Measurements from ENCODE around the gene PRRC2B.
"Not testable (repeated sequence)": the region's sequence is repeated elsewhere in the genome, so short reads cannot be mapped to it uniquely, and the experiment has no call there.

PRRC2B gene

DNA sequence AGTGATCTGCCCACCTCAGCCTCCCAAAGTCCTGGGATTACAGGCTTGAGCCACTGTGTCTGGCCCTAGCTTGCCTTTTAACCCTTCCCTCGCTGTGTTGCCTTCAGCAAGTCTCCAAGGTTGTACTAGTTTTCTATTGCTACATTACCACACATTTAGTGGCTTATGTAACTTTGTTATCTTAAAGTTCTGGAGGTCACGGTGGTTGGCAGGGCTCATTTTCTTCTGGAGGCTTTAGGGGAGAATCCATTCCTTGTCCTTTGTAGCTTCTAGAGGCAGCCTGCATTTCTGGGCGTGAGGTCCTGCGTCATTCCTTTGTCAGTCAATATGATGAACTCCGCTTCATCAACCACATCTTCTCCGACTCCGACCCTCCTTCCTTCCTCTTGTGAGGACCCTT lies 2.9 kb upstream of the PRRC2B start:
- Histone ChIP-seq H3K27me3 (ENCODE audit: low read depth, low read length) (no peaks in the 10 kb centered on the region), H3K36me3 (ENCODE audit: control insufficient read depth in 1 of 2, insufficient read depth in 2 of 2, low read length in 2 of 2) (peaks cover 0 to 5% of the 10 kb centered on the region in 2 donors), H3K27ac (ENCODE audit: low read length) (no peak overlapping the region), H3K4me3 (ENCODE audit: low read depth in 1 of 2, low read length in 2 of 2) (no peak overlapping the region), H3K9me3 (ENCODE audit: control insufficient read depth in 1 of 2, low read length in 2 of 2) (no peaks in the 10 kb centered on the region), H3K4me1 (ENCODE audit: control insufficient read depth in 1 of 2, insufficient read depth in 2 of 2, low read length in 2 of 2) (peaks cover 6 to 10% of the 10 kb centered on the region in 2 donors)

DNA sequence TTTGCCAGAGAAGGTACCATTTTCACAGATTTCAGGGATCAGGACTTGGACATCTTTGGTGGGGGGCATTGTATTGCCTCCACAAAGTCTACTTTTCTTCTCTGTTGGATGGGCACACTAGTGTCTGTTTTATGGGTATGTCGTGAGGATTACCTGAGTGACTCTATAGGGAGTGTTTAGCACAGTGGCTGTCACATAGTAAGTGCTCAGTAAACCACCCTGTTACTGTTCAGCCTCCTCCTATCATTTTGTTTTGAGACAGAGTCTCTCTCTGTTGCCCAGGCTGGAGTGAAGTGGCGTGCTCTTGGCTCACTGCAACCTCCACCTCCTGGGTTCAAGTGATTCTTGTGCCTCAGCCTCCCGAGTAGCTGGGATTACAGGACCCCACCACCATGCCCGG lies 2.4 kb upstream of the PRRC2B start:
- peaks cover 0 to 5% of the 10 kb centered on the region in 2 donors for H3K36me3 ChIP-seq (ENCODE audit: control insufficient read depth in 1 of 2, insufficient read depth in 2 of 2, low read length in 2 of 2)
- H3K9me3 ChIP-seq (ENCODE audit: control insufficient read depth in 1 of 2, low read length in 2 of 2), result no peaks in the 10 kb centered on the region
- H3K27me3 ChIP-seq (ENCODE audit: low read depth, low read length), result no peaks in the 10 kb centered on the region
- H3K27ac ChIP-seq (ENCODE audit: low read length), result no peak overlapping the region
- H3K4me3 ChIP-seq (ENCODE audit: low read depth in 1 of 2, low read length in 2 of 2), result no peak overlapping the region
- peaks cover 8 to 14% of the 10 kb centered on the region in 2 donors for H3K4me1 ChIP-seq (ENCODE audit: control insufficient read depth in 1 of 2, insufficient read depth in 2 of 2, low read length in 2 of 2)

DNA sequence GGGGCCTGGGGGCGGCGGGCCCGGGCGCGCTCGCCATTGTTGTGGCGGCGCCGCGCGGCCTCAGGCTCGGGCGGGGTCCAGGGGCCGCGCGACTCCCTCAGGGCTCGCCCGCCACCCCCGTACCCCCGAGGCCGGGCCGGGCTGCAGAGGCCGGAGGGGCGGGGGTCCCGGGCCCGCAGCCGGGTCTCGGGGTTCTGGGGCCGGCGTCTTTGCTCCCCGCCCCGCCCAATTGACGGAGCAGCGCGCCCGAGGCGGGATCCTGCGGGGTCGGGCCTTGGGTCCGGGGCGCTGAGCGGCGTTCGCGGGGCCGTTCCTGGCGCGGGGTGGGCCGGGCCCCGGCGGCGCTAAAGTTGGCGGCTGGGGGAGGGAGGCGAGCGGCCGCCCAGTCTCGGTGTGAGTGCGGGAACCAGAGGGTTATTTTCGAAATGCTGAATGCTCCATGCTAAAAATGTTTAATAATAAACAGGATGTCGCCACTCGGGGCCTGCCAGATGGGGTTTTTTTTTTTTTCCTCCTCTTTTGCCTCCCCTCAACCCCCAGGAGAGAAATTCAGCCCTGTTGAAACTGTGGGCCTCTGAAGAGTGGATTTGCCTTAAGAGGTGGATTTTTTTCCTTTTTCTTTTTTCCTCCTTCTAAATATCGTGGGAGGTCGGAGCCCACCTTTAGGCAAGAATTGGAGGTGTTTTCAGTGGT lies 724 bp downstream of the PRRC2B start:
- Histone ChIP-seq H3K4me1 (ENCODE audit: control insufficient read depth in 1 of 2, insufficient read depth in 2 of 2, low read length in 2 of 2) (peaks cover 26 to 38% of the 10 kb centered on the region in 2 donors), H3K27ac (ENCODE audit: low read length) (peak overlapping the region; percentile 94), H3K9me3 (ENCODE audit: control insufficient read depth in 1 of 2, low read length in 2 of 2) (no peaks in the 10 kb centered on the region), H3K36me3 (ENCODE audit: control insufficient read depth in 1 of 2, insufficient read depth in 2 of 2, low read length in 2 of 2) (peaks cover 0 to 5% of the 10 kb centered on the region in 2 donors), H3K4me3 (ENCODE audit: low read depth in 1 of 2, low read length in 2 of 2) (peak overlapping the region; percentile 69 to 71), H3K27me3 (ENCODE audit: low read depth, low read length) (no peaks in the 10 kb centered on the region)

DNA sequence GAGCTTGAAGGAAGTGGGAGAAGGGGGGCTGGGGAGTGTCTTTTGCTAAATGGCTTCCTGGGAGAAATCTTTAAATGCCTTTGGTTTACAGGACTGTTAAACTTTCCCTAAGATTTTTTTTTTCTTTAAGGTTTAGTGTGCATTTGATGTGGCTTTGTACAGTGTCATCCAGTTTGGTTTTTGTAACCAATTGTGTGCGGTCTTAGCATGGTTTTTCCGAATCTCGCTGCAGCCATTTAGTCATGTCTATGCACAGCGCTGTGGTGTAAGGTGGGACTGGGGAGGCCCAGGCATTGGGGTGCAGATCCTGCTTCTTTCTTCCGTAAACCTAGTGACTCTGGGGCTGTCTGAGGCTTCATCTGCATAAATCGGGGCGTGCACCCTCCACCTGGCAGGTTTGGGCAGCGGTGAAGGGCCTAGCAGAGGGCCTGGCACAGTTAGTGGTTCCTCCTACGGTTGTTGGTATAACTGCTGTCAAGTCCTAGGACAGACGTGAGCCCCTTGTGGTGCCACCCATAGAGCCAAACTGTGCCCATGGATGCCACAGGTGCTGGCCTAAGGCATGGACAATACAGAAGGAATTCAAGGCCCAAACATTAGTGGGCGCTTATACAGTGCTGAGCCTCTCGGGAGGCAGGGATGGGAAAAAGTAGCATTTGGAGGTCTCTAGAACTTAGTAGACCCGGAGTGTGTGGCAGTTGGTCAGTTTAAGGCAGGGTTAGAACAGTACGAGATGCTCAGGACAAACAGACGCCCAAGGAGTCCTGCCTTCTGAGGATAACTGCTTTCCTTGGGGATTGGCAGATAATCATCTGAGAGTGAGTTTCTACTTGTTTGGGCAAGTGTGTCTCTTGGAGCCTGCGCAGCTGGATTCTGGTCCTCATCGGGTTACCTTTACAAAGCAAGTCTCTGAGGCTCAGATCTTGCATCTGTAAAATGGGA lies 1.5 kb downstream of the PRRC2B start:
- peaks cover 0 to 5% of the 10 kb centered on the region in 2 donors for H3K36me3 ChIP-seq (ENCODE audit: control insufficient read depth in 1 of 2, insufficient read depth in 2 of 2, low read length in 2 of 2)
- peaks cover 26 to 38% of the 10 kb centered on the region in 2 donors for H3K4me1 ChIP-seq (ENCODE audit: control insufficient read depth in 1 of 2, insufficient read depth in 2 of 2, low read length in 2 of 2)
- H3K27ac ChIP-seq (ENCODE audit: low read length), result peak overlapping the region; percentile 94
- H3K4me3 ChIP-seq (ENCODE audit: low read depth in 1 of 2, low read length in 2 of 2), result peak overlapping the region; percentile 69 to 71
- no peaks in the 10 kb centered on the region for H3K27me3 ChIP-seq (ENCODE audit: low read depth, low read length)
- H3K9me3 ChIP-seq (ENCODE audit: control insufficient read depth in 1 of 2, low read length in 2 of 2), result no peaks in the 10 kb centered on the region

DNA sequence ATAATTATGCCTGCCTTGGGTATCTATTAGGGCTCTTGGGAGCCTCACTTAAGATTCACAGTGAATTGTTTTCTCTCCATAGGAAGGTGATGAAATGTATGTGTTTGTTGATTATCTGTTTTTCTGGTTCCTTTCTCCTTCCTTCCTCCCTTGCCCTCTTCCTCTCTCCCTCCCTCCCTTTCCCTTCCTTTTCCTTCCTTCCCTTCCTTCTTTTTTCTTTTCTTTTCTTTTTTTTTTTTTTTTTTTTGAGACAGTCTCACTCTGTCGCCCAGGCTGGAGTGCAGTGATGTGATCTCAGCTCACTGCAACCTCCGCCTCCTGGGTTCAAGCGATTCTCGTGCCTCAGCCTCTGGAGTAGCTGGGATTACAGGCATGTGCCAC lies 2.2 kb downstream of the PRRC2B start:
- Histone ChIP-seq H3K4me3 (ENCODE audit: low read depth in 1 of 2, low read length in 2 of 2) (peak overlapping the region; percentile 69 to 71), H3K4me1 (ENCODE audit: control insufficient read depth in 1 of 2, insufficient read depth in 2 of 2, low read length in 2 of 2) (peaks cover 26 to 38% of the 10 kb centered on the region in 2 donors), H3K27ac (ENCODE audit: low read length) (peak overlapping the region; percentile 94)
- not testable (repeated sequence) for H3K27me3 ChIP-seq (ENCODE audit: low read depth, low read length); H3K9me3 ChIP-seq (ENCODE audit: control insufficient read depth in 1 of 2, low read length in 2 of 2); H3K36me3 ChIP-seq (ENCODE audit: control insufficient read depth in 1 of 2, insufficient read depth in 2 of 2, low read length in 2 of 2)

DNA sequence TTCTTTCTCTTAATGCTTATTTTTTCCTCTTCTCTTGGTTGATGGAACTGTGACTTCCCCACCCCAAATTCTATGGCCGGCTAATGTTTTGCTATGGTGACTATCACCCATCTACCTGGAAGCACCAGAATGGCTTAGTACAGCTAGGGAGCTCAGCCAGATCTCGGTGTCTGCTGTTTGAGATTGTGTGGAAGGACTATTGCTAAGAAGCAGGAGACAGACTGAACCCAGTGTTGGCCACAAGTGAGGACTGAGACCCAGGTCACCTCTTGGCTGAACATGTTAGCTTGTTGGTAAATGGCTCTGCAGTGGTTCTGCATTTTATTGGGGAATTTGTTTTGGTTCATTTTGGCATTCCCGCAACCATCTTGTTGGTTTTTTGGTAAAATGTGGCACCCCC lies 2.7 kb downstream of the PRRC2B start:
- Histone ChIP-seq H3K36me3 (ENCODE audit: control insufficient read depth in 1 of 2, insufficient read depth in 2 of 2, low read length in 2 of 2) (peaks cover 0 to 5% of the 10 kb centered on the region in 2 donors), H3K27ac (ENCODE audit: low read length) (peak overlapping the region; percentile 87), H3K4me3 (ENCODE audit: low read depth in 1 of 2, low read length in 2 of 2) (peak overlapping the region; percentile 42), H3K9me3 (ENCODE audit: control insufficient read depth in 1 of 2, low read length in 2 of 2) (no peaks in the 10 kb centered on the region), H3K27me3 (ENCODE audit: low read depth, low read length) (no peaks in the 10 kb centered on the region), H3K4me1 (ENCODE audit: control insufficient read depth in 1 of 2, insufficient read depth in 2 of 2, low read length in 2 of 2) (peaks cover 26 to 38% of the 10 kb centered on the region in 2 donors)

DNA sequence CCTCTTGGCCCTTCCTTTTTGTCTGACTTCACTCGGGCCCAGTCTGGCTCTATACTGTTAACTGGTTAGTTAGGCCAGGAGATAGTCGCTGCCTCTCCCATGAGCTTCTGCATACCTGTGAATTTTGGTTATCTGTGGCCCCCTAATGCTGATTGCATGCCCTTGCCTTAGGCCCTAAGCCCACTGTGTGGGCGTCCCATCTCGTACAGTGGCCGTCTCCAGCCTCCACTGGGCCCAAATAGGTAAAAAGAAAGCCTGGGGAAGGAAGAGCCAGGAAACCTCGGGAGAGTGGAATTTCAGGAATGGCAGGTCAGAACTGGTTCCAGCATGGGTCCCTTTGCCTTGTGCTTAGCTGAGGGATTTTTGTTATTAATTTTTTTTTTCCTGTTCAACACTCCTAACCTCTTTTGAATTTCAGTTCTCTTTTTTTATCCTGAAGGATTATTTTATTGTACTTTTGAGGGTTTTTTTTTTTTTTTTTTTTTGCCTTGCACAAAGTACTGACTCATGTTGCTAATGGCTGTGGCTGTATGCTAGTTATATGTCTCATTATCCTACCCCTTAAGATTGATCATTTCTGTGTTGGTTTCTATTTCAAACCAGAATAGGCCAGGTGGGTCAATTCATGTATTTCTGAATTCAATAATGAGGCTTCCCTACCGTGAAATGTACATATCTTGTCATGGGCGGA lies 3.4 kb downstream of the PRRC2B start:
- Histone ChIP-seq H3K27me3 (ENCODE audit: low read depth, low read length) (no peaks in the 10 kb centered on the region), H3K36me3 (ENCODE audit: control insufficient read depth in 1 of 2, insufficient read depth in 2 of 2, low read length in 2 of 2) (peaks cover 0 to 6% of the 10 kb centered on the region in 2 donors), H3K4me1 (ENCODE audit: control insufficient read depth in 1 of 2, insufficient read depth in 2 of 2, low read length in 2 of 2) (peaks cover 29 to 41% of the 10 kb centered on the region in 2 donors), H3K4me3 (ENCODE audit: low read depth in 1 of 2, low read length in 2 of 2) (peak overlapping the region; percentile 42), H3K27ac (ENCODE audit: low read length) (peak overlapping the region; percentile 87), H3K9me3 (ENCODE audit: control insufficient read depth in 1 of 2, low read length in 2 of 2) (no peaks in the 10 kb centered on the region)

DNA sequence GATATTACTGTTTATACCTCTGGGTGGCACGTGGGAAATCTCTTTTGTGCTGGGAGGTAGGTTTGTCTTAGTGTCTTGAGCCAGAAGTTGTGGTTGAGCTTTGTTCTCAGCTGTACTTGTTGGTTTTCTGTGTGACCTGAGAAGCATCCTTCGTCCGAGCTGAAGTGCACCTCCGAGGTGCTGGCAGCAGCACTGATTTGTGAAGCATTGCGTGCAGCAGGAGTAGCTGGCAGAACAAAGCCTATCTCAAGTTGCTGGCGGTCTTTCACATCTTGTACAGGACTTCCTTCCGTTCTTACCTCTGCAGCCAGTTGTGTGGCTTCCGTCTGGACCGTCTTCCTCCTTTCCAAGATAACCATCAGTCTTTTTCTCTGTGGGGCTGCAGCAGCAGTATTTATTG lies 4.3 kb downstream of the PRRC2B start:
- peaks cover 31 to 44% of the 10 kb centered on the region in 2 donors for H3K4me1 ChIP-seq (ENCODE audit: control insufficient read depth in 1 of 2, insufficient read depth in 2 of 2, low read length in 2 of 2)
- H3K9me3 ChIP-seq (ENCODE audit: control insufficient read depth in 1 of 2, low read length in 2 of 2), result no peaks in the 10 kb centered on the region
- H3K36me3 ChIP-seq (ENCODE audit: control insufficient read depth in 1 of 2, insufficient read depth in 2 of 2, low read length in 2 of 2), result peaks cover 0 to 8% of the 10 kb centered on the region in 2 donors
- H3K4me3 ChIP-seq (ENCODE audit: low read depth in 1 of 2, low read length in 2 of 2), result peak overlapping the region; percentile 2 to 16
- H3K27me3 ChIP-seq (ENCODE audit: low read depth, low read length), result no peaks in the 10 kb centered on the region
- H3K27ac ChIP-seq (ENCODE audit: low read length), result peak overlapping the region; percentile 87

DNA sequence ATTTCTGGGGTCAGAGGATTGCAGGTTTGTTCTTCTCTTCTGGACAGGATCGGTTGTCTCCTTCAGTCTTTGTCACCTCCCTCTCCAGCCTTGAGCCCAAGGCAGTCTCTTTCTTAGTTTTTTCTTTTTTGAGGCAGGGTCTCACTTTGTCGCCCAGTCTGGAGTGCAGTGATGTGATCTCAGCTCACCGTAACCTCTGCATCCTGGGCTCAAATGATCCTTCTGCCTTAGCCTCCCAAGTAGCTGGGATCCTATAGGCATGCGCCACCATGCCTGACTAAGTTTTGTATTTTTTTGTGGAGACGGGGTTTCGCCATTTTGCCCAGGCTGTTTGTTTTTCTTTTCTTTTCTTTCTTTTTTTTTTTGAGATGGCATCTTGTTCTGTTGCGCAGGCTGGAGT lies 6.1 kb downstream of the PRRC2B start:
- Histone ChIP-seq H3K36me3 (ENCODE audit: control insufficient read depth in 1 of 2, insufficient read depth in 2 of 2, low read length in 2 of 2) (peaks cover 0 to 5% of the 10 kb centered on the region in 2 donors), H3K4me1 (ENCODE audit: control insufficient read depth in 1 of 2, insufficient read depth in 2 of 2, low read length in 2 of 2) (peaks cover 38 to 61% of the 10 kb centered on the region in 2 donors), H3K4me3 (ENCODE audit: low read depth in 1 of 2, low read length in 2 of 2) (no peak overlapping the region), H3K27me3 (ENCODE audit: low read depth, low read length) (no peaks in the 10 kb centered on the region), H3K9me3 (ENCODE audit: control insufficient read depth in 1 of 2, low read length in 2 of 2) (no peaks in the 10 kb centered on the region), H3K27ac (ENCODE audit: low read length) (no peak overlapping the region)

DNA sequence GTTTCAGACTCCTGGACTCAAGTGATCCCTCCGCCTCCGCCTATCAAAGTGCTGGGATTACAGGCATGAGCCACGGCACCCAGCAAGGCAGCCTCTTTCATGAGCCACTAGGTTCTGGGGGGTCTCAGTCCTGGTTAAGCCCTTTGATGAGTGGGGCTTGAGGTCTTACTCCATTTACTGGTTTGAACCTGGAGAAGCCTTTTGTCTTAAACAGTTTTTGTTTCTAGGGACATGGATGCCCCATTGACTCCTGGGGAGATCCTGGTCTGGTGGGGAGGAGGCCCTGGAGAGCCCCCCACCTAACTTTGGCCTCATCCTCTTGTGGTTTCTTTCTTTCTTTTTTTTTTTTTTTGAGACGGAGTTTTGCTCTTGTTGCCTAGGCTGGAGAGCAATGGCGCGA lies 6.7 kb downstream of the PRRC2B start:
- Histone ChIP-seq H3K36me3 (ENCODE audit: control insufficient read depth in 1 of 2, insufficient read depth in 2 of 2, low read length in 2 of 2) (peaks cover 0 to 4% of the 10 kb centered on the region in 2 donors), H3K4me1 (ENCODE audit: control insufficient read depth in 1 of 2, insufficient read depth in 2 of 2, low read length in 2 of 2) (peaks cover 41 to 62% of the 10 kb centered on the region in 2 donors), H3K9me3 (ENCODE audit: control insufficient read depth in 1 of 2, low read length in 2 of 2) (no peaks in the 10 kb centered on the region), H3K27me3 (ENCODE audit: low read depth, low read length) (no peaks in the 10 kb centered on the region), H3K27ac (ENCODE audit: low read length) (no peak overlapping the region), H3K4me3 (ENCODE audit: low read depth in 1 of 2, low read length in 2 of 2) (no peak overlapping the region)

DNA sequence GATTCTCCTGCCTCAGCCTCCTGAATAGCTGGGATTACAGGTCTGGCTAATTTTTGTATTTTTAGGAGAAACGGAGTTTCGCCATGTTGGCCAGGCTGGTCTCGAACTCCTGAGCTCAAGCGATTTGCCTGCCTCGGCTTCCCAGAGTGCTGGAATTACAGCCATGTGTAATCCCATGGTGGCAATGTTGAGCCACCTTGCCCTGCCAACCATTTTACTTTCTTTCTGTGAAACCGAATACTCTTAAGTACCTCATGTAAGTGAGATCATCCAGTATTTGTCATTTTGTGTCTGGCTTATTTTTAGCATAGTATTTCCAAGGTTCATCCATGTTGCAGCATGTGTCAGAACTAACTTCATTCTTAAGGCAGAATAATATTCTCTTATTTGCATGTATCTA lies 8.2 kb downstream of the PRRC2B start:
- Histone ChIP-seq H3K27ac (ENCODE audit: low read length) (peak overlapping the region; percentile 79), H3K36me3 (ENCODE audit: control insufficient read depth in 1 of 2, insufficient read depth in 2 of 2, low read length in 2 of 2) (peaks cover 0 to 4% of the 10 kb centered on the region in 2 donors), H3K4me3 (ENCODE audit: low read depth in 1 of 2, low read length in 2 of 2) (peak overlapping the region; percentile 2 to 39), H3K4me1 (ENCODE audit: control insufficient read depth in 1 of 2, insufficient read depth in 2 of 2, low read length in 2 of 2) (peaks cover 44 to 62% of the 10 kb centered on the region in 2 donors), H3K9me3 (ENCODE audit: control insufficient read depth in 1 of 2, low read length in 2 of 2) (no peaks in the 10 kb centered on the region), H3K27me3 (ENCODE audit: low read depth, low read length) (no peaks in the 10 kb centered on the region)
